OCI-LY7 (cell line): ENCODE measurements around the gene MOB3A. TPM values are rescaled to one million over a fixed set of nuclear protein-coding genes. Genes with fewer than 3 reads are reported as not detected.

Experiments
- BruUV-seq: library from RNA; stranded (reverse); fragments of 400-500 nt; replicated peaks from 2 replicates; lab custom pipeline; 2021; lab: Mats Ljungman, UMichigan
- CTCF ChIA-PET: fragments of 300-600 bp; sonication (Branson Sonifier 250); formaldehyde crosslinking; loops from one replicate; lab custom pipeline; 2022; ENCODE audit warnings: antibody characterized with exemption; ENCODE audit not compliant: unreplicated experiment; lab: Charles Lee
- POLR2A ChIA-PET: fragments of 300-600 bp; sonication (Branson Sonifier 250); formaldehyde crosslinking; loops from one replicate; lab custom pipeline; 2022; ENCODE audit warnings: antibody characterized with exemption; lab: Charles Lee
- DNase-seq: peaks from one replicate; pipeline ENCODE4 v3.0.0-alpha.2; 2015; ENCODE audit warnings: low spot score
- H2AFZ ChIP-seq: fragments of 200-600 bp; sonication (generic), shearing (Covaris generic); 2 replicates; pipeline ENCODE4 v1.6.1; 2014; ENCODE audit warnings: mild to moderate bottlenecking, antibody characterized with exemption, low read length, moderate library complexity
- H3K27ac ChIP-seq: fragments of 200-600 bp; sonication (generic); 2 replicates; pipeline ENCODE4 v1.5.1; 2014; ENCODE audit warnings: mixed run types, low read depth, mild to moderate bottlenecking, moderate library complexity, low read length, inconsistent platforms; ENCODE audit not compliant: poor library complexity, severe bottlenecking
- H3K36me3 ChIP-seq: fragments of 200-600 bp; sonication (generic); 2 replicates; pipeline ENCODE4 v1.6.1; 2014; ENCODE audit warnings: mild to moderate bottlenecking, antibody characterized with exemption, low read length, moderate library complexity, mixed read lengths; ENCODE audit not compliant: insufficient read depth
- H3K4me1 ChIP-seq: fragments of 200-600 bp; sonication (generic); 2 replicates; pipeline ENCODE4 v1.5.1; 2014; ENCODE audit warnings: mild to moderate bottlenecking, low read length; ENCODE audit not compliant: insufficient read depth, poor library complexity, severe bottlenecking
- H3K4me2 ChIP-seq: fragments of 200-600 bp; sonication (generic); 2 replicates; pipeline ENCODE4 v1.6.1; 2014; ENCODE audit warnings: mild to moderate bottlenecking, low read length
- H3K4me3 ChIP-seq: fragments of 200-600 bp; sonication (generic); 2 replicates; pipeline ENCODE4 v1.5.1; 2014; ENCODE audit warnings: mild to moderate bottlenecking, low read depth, low read length; ENCODE audit not compliant: poor library complexity, severe bottlenecking
- H3K79me2 ChIP-seq: fragments of 200-600 bp; sonication (generic); 2 replicates; pipeline ENCODE4 v1.6.1; 2016; ENCODE audit warnings: low read depth, mild to moderate bottlenecking, low read length, moderate library complexity, mixed read lengths; ENCODE audit not compliant: insufficient read depth
- H3K9me2 ChIP-seq: fragments of 200-600 bp; sonication (generic); 2 replicates; pipeline ENCODE4 v1.6.1; 2016; ENCODE audit warnings: mild to moderate bottlenecking, low read length, mixed read lengths; ENCODE audit not compliant: insufficient read depth
- H3K9me3 ChIP-seq: fragments of 200-600 bp; sonication (generic); 2 replicates; pipeline ENCODE4 v1.6.1; 2014; ENCODE audit warnings: mild to moderate bottlenecking, mixed run types, low read length, mixed read lengths
- H4K20me1 ChIP-seq: fragments of 200-600 bp; sonication (generic); 2 replicates; pipeline ENCODE4 v1.6.1; 2014; ENCODE audit warnings: mild to moderate bottlenecking, antibody characterized with exemption, low read length, moderate library complexity, mixed read lengths; ENCODE audit not compliant: insufficient read depth
- CTCF ChIP-seq: fragments of 200-600 bp; sonication (generic); conservative IDR thresholded peaks from 2 replicates; pipeline ENCODE4 v1.5.1; 2014; ENCODE audit warnings: mild to moderate bottlenecking, antibody characterized with exemption, low read length, moderate library complexity, mixed read lengths
- EZH2phosphoT487 ChIP-seq: fragments of 200-600 bp; sonication (generic); IDR thresholded peaks from 2 replicates; pipeline ENCODE4 v1.6.1; 2018; ENCODE audit warnings: low read depth, borderline replicate concordance, mild to moderate bottlenecking, mixed run types, antibody characterized with exemption, low read length, moderate library complexity, mixed read lengths
- intact Hi-C: fragments of 100-400 bp; cut with micrococcal nuclease; formaldehyde crosslinking; loops from one replicate; pipeline ENCODE4 v1.10.0; 2022; ENCODE audit not compliant: unreplicated experiment
- total RNA-seq, 2 experiments: library from RNA; depleted of rRNA in 1 of 2; stranded (reverse); fragments of >200 nt in 1 of 2; shearing (Covaris generic) in 1 of 2; gene quantifications; 2 replicates each; pipeline ENCODE4 v1.2.3, GENCODE V29; 2014 to 2022

The MOB3A gene
- total RNA-seq, 2 experiments from 2014 or later = 54.6 to 111 TPM

- no peaks in the 10 kb centered on the region for H4K20me1 ChIP-seq
- H3K4me3 ChIP-seq = no peak overlapping the region
- no peak for DNase-seq
- H3K4me1 ChIP-seq = peaks cover 72% of the 10 kb centered on the region
- H3K9me2 ChIP-seq = no peaks in the 10 kb centered on the region
- no TSS peak for BruUV-seq
- ChIA-PET CTCF (no interaction called here), POLR2A (interaction anchor here (0.6 kb wide), 1 partner anchor 27 kb away, joined by 3 read pairs; no protein-coding TSS in a partner anchor)
- H3K9me3 ChIP-seq = no peaks in the 10 kb centered on the region
- intact Hi-C loops = no loop called here
- peak overlapping the region; percentile 71 for H3K27ac ChIP-seq
- H3K79me2 ChIP-seq = no peaks in the 10 kb centered on the region; the same call in 1 of the 2 replicates
- H3K36me3 ChIP-seq = no peaks in the 10 kb centered on the region
- TF ChIP-seq CTCF = no peak
- TF ChIP-seq EZH2phosphoT487 = no peak
- peak overlapping the region; percentile 9; the same call in 1 of the 2 replicates for H3K4me2 ChIP-seq
- no peak overlapping the region for H2AFZ ChIP-seq
These were observed 38.3 kb downstream of the MOB3A start for GRCh38 chr19:2057484-2058469.

- no TSS peak for BruUV-seq
- H3K9me2 ChIP-seq = no peaks in the 10 kb centered on the region
- no peak for DNase-seq
- CTCF ChIA-PET = interaction anchor here (0.6 kb wide), 1 partner anchor 31 kb away, joined by 3 read pairs; no protein-coding TSS in a partner anchor
- no peak overlapping the region for H2AFZ ChIP-seq
- TF ChIP-seq EZH2phosphoT487 (no peak), CTCF (no peak)
- H4K20me1 ChIP-seq = no peaks in the 10 kb centered on the region
- intact Hi-C loops = no loop called here
- H3K79me2 ChIP-seq = no peaks in the 10 kb centered on the region; the same call in 1 of the 2 replicates
- peak overlapping the region; percentile 36; the same call in 1 of the 2 replicates for H3K4me2 ChIP-seq
- no peak overlapping the region for H3K4me3 ChIP-seq
- H3K36me3 ChIP-seq = no peaks in the 10 kb centered on the region
- H3K27ac ChIP-seq = peak overlapping the region; percentile 71
- no peaks in the 10 kb centered on the region for H3K9me3 ChIP-seq
- POLR2A ChIA-PET = no interaction called here
- H3K4me1 ChIP-seq = peaks cover 72% of the 10 kb centered on the region
These were observed 39.3 kb downstream of the MOB3A start for GRCh38 chr19:2056837-2057192.
